PFSK-1 (cell line): ENCODE data around the gene ANHX.

Experiments
- FOXP2 ChIP-seq: optimal IDR thresholded peaks from 2 replicates; pipeline ENCODE3; 2011; ENCODE audit warnings: borderline replicate concordance, control low read depth, inconsistent platforms; ENCODE audit not compliant: insufficient read depth; ENCODE audit errors: extremely low read length, extremely low read depth
- POLR2AphosphoS5 ChIP-seq: IDR thresholded peaks from 2 replicates; pipeline ENCODE4 v1.6.1; 2012; ENCODE audit warnings: low read depth, mild to moderate bottlenecking, control low read depth, low read length, moderate library complexity
- SIN3A ChIP-seq: IDR thresholded peaks from 2 replicates; pipeline ENCODE4 v1.6.1; 2012; ENCODE audit warnings: mild to moderate bottlenecking, low read length, moderate library complexity, borderline replicate concordance; ENCODE audit not compliant: insufficient read depth
- TAF1 ChIP-seq: IDR thresholded peaks from 2 replicates; pipeline ENCODE4 v1.6.1; 2012; ENCODE audit warnings: low read length, control low read depth, borderline replicate concordance; ENCODE audit not compliant: insufficient read depth
- TF ChIP-seq, protein P1 (sequence below), 2 experiments: IDR thresholded peaks; 2 replicates each; pipeline versions ENCODE4 v1.6.1 to v1.8.0; 2011 to 2012; ENCODE audit warnings: low read depth in 2 of 2, low read length in 2 of 2, control low read depth in 1 of 2, inconsistent platforms in 1 of 2, mild to moderate bottlenecking in 1 of 2, moderate library complexity in 1 of 2; ENCODE audit not compliant: insufficient read depth in 1 of 2

Gene ANHX

DNA sequence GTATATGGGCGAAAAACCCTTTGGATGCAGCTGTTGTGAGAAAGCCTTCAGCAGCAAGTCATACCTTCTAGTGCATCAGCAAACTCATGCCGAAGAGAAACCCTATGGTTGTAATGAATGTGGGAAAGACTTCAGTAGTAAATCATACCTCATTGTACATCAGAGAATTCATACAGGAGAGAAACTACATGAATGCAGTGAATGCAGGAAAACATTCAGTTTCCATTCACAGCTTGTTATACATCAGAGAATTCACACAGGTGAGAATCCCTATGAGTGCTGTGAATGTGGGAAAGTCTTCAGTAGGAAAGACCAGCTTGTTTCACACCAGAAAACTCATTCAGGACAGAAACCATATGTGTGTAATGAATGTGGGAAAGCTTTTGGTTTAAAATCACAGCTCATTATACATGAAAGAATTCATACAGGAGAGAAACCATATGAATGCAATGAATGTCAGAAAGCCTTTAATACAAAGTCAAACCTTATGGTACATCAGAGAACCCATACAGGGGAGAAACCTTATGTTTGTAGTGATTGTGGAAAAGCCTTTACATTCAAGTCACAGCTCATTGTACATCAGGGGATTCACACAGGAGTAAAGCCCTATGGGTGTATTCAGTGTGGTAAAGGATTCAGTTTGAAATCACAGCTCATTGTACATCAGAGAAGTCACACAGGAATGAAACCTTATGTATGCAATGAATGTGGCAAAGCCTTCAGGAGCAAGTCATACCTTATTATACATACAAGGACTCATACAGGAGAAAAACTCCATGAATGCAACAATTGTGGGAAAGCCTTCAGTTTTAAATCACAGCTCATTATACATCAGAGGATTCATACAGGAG lies 33.0 kb downstream of the ANHX start:
- TF ChIP-seq, protein P1, sequence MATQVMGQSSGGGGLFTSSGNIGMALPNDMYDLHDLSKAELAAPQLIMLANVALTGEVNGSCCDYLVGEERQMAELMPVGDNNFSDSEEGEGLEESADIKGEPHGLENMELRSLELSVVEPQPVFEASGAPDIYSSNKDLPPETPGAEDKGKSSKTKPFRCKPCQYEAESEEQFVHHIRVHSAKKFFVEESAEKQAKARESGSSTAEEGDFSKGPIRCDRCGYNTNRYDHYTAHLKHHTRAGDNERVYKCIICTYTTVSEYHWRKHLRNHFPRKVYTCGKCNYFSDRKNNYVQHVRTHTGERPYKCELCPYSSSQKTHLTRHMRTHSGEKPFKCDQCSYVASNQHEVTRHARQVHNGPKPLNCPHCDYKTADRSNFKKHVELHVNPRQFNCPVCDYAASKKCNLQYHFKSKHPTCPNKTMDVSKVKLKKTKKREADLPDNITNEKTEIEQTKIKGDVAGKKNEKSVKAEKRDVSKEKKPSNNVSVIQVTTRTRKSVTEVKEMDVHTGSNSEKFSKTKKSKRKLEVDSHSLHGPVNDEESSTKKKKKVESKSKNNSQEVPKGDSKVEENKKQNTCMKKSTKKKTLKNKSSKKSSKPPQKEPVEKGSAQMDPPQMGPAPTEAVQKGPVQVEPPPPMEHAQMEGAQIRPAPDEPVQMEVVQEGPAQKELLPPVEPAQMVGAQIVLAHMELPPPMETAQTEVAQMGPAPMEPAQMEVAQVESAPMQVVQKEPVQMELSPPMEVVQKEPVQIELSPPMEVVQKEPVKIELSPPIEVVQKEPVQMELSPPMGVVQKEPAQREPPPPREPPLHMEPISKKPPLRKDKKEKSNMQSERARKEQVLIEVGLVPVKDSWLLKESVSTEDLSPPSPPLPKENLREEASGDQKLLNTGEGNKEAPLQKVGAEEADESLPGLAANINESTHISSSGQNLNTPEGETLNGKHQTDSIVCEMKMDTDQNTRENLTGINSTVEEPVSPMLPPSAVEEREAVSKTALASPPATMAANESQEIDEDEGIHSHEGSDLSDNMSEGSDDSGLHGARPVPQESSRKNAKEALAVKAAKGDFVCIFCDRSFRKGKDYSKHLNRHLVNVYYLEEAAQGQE (IDR thresholded peaks at IDR 0.05; ENCODE audit: insufficient read depth in 1 of 2, low read depth in 2 of 2, low read length in 2 of 2): no peak
- TF ChIP-seq SIN3A (no peak), POLR2AphosphoS5 (no peak), FOXP2 (no peak), TAF1 (no peak)

DNA sequence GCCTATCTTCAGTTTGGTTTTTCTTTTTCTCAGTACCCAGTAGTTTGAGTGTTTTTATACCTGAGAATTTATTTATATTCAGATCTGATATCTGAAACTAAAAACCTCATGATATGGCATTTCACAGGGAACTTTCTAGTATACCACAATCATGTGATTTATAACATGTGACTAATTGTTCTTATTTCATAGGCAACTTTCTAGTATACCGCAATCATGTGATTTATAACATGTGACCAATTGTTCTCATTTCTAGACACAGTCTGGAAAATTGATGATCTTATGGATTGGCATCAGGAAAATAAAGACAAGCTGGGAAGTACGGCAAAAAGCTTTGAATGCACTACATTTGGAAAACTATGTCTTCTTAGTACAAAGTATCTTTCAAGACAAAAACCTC lies 33.8 kb downstream of the ANHX start:
- no peak for TF ChIP-seq POLR2AphosphoS5
- no peak for TF ChIP-seq FOXP2
- no peak for TF ChIP-seq SIN3A
- TF ChIP-seq, protein P1 (IDR thresholded peaks at IDR 0.05; ENCODE audit: insufficient read depth in 1 of 2, low read depth in 2 of 2, low read length in 2 of 2): no peak
- no peak for TF ChIP-seq TAF1

DNA sequence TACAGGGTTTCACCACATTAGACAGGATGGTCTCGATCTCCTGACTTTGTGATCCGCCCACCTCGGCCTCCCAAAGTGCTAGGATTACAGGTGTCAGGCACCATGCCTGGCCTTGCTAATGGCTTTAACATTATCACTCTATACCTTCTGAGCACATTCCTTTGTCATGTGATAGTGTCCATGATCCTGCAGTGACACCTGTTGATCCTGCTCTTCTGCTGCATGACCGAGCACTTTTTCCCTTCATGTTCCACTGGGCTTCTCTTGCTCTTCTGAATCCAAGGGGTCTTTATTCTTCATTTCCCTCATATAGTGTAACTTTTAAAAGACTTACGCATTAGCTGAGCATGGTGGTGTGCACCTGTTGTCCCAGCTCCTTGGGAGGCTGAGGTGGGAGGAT lies 42.8 kb downstream of the ANHX start:
- TF ChIP-seq, protein P1 (IDR thresholded peaks at IDR 0.05; ENCODE audit: insufficient read depth in 1 of 2, low read depth in 2 of 2, low read length in 2 of 2): no peak
- TF ChIP-seq TAF1: no peak
- no peak for TF ChIP-seq SIN3A
- no peak for TF ChIP-seq FOXP2
- TF ChIP-seq POLR2AphosphoS5: no peak

DNA sequence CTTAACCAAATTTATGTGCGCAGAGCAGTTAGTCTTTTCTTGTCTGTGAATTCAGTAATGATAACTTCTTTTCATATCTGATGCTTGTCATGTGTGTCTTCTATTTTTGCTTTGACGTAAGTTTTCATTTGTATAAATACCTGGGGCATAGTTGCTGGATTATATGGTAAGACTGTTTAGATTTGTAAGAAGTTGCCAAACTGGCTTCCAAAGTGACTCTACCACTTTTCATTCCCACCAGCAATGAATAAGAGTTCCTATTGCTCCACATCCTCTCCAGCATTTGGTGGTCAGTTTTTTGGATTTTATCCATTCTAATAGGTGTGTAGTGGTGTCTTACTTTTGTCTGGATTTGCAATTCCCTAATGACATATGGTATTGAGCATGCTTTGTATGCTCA lies 45.5 kb downstream of the ANHX start:
- TF ChIP-seq FOXP2: no peak
- TF ChIP-seq, protein P1 (IDR thresholded peaks at IDR 0.05; ENCODE audit: insufficient read depth in 1 of 2, low read depth in 2 of 2, low read length in 2 of 2): no peak
- TF ChIP-seq SIN3A: no peak
- no peak for TF ChIP-seq TAF1
- no peak for TF ChIP-seq POLR2AphosphoS5
